Activated naive CD8-positive, alpha-beta T cell (primary cell): ENCODE data around the gene FANCC.

Experiments used
- H3K27ac Mint-ChIP-seq: one replicate; pipeline ENCODE4 v1.8.0; 2021; ENCODE audit warnings: mixed read lengths
- H3K27me3 Mint-ChIP-seq: one replicate; pipeline ENCODE4 v1.8.0; 2021; ENCODE audit warnings: mixed read lengths
- H3K36me3 Mint-ChIP-seq: one replicate; pipeline ENCODE4 v1.8.0; 2021; ENCODE audit warnings: mixed read lengths
- H3K4me1 Mint-ChIP-seq: one replicate; pipeline ENCODE4 v1.8.0; 2021; ENCODE audit warnings: low read depth, mixed read lengths
- H3K4me3 Mint-ChIP-seq: one replicate; pipeline ENCODE4 v1.8.0; 2021; ENCODE audit warnings: mild to moderate bottlenecking, mixed read lengths
- H3K9me3 Mint-ChIP-seq: one replicate; pipeline ENCODE4 v1.8.0; 2021; ENCODE audit warnings: low read depth, mixed read lengths

Gene FANCC

GRCh38 chr9:95112436-95113280 is 204.9 kb downstream of the FANCC start:
- Mint-ChIP-seq H3K36me3 (peaks cover 3% of the 10 kb centered on the region), H3K4me3 (no peak overlapping the region), H3K4me1 (no peaks in the 10 kb centered on the region), H3K27ac (no peak overlapping the region), H3K9me3 (no peaks in the 10 kb centered on the region), H3K27me3 (no peaks in the 10 kb centered on the region)

- Mint-ChIP-seq H3K36me3 (peaks cover 5% of the 10 kb centered on the region), H3K27me3 (no peaks in the 10 kb centered on the region), H3K9me3 (no peaks in the 10 kb centered on the region), H3K27ac (no peak overlapping the region), H3K4me1 (no peaks in the 10 kb centered on the region), H3K4me3 (no peak overlapping the region)
Measured at GRCh38 chr9:95111716-95112115, 205.8 kb downstream of the FANCC start.

GRCh38 chr9:95110921-95111525 is 206.5 kb downstream of the FANCC start:
- Mint-ChIP-seq H3K27me3 (no peaks in the 10 kb centered on the region), H3K27ac (no peak overlapping the region), H3K4me1 (no peaks in the 10 kb centered on the region), H3K36me3 (peaks cover 5% of the 10 kb centered on the region), H3K9me3 (no peaks in the 10 kb centered on the region), H3K4me3 (no peak overlapping the region)

GRCh38 chr9:95109456-95109855 is 208.1 kb downstream of the FANCC start:
- peaks cover 5% of the 10 kb centered on the region for H3K36me3 Mint-ChIP-seq
- H3K4me1 Mint-ChIP-seq = no peaks in the 10 kb centered on the region
- no peaks in the 10 kb centered on the region for H3K9me3 Mint-ChIP-seq
- H3K27me3 Mint-ChIP-seq = no peaks in the 10 kb centered on the region
- H3K4me3 Mint-ChIP-seq = no peak overlapping the region
- no peak overlapping the region for H3K27ac Mint-ChIP-seq

GRCh38 chr9:95108777-95109176 is 208.7 kb downstream of the FANCC start:
- H3K9me3 Mint-ChIP-seq = no peaks in the 10 kb centered on the region
- peaks cover 2% of the 10 kb centered on the region for H3K36me3 Mint-ChIP-seq
- no peak overlapping the region for H3K4me3 Mint-ChIP-seq
- H3K27me3 Mint-ChIP-seq = no peaks in the 10 kb centered on the region
- H3K4me1 Mint-ChIP-seq = no peaks in the 10 kb centered on the region
- H3K27ac Mint-ChIP-seq = no peak overlapping the region

GRCh38 chr9:95107976-95108375 is 209.5 kb downstream of the FANCC start:
- Mint-ChIP-seq H3K27me3 (no peaks in the 10 kb centered on the region), H3K36me3 (peaks cover 2% of the 10 kb centered on the region), H3K27ac (no peak overlapping the region), H3K9me3 (no peaks in the 10 kb centered on the region), H3K4me1 (no peaks in the 10 kb centered on the region), H3K4me3 (no peak overlapping the region)

GRCh38 chr9:95107001-95107749 is 210.3 kb downstream of the FANCC start:
- Mint-ChIP-seq H3K4me1 (no peaks in the 10 kb centered on the region), H3K27me3 (no peaks in the 10 kb centered on the region), H3K36me3 (peaks cover 2% of the 10 kb centered on the region), H3K27ac (no peak overlapping the region), H3K9me3 (no peaks in the 10 kb centered on the region), H3K4me3 (no peak overlapping the region)

GRCh38 chr9:95105519-95106287 is 211.8 kb downstream of the FANCC start:
- Mint-ChIP-seq H3K9me3 (no peaks in the 10 kb centered on the region), H3K36me3 (peaks cover 2% of the 10 kb centered on the region), H3K4me1 (no peaks in the 10 kb centered on the region), H3K27ac (no peak overlapping the region), H3K4me3 (no peak overlapping the region), H3K27me3 (no peaks in the 10 kb centered on the region)

- Mint-ChIP-seq H3K27me3 (no peaks in the 10 kb centered on the region), H3K9me3 (no peaks in the 10 kb centered on the region), H3K4me3 (no peak overlapping the region), H3K4me1 (no peaks in the 10 kb centered on the region), H3K27ac (no peak overlapping the region), H3K36me3 (peaks cover 2% of the 10 kb centered on the region)
Measured at GRCh38 chr9:95104980-95105379, 212.5 kb downstream of the FANCC start.

GRCh38 chr9:95104581-95104960 is 212.9 kb downstream of the FANCC start:
- Mint-ChIP-seq H3K9me3 (no peaks in the 10 kb centered on the region), H3K4me1 (no peaks in the 10 kb centered on the region), H3K36me3 (peaks cover 2% of the 10 kb centered on the region), H3K4me3 (no peak overlapping the region), H3K27me3 (no peaks in the 10 kb centered on the region), H3K27ac (no peak overlapping the region)

- H3K27me3 Mint-ChIP-seq = no peaks in the 10 kb centered on the region
- no peak overlapping the region for H3K27ac Mint-ChIP-seq
- no peak overlapping the region for H3K4me3 Mint-ChIP-seq
- H3K4me1 Mint-ChIP-seq = no peaks in the 10 kb centered on the region
- no peaks in the 10 kb centered on the region for H3K9me3 Mint-ChIP-seq
- H3K36me3 Mint-ChIP-seq = peaks cover 2% of the 10 kb centered on the region
Measured at GRCh38 chr9:95103871-95104580, 213.5 kb downstream of the FANCC start.

- Mint-ChIP-seq H3K9me3 (no peaks in the 10 kb centered on the region), H3K4me3 (no peak overlapping the region), H3K27ac (no peak overlapping the region), H3K27me3 (no peaks in the 10 kb centered on the region), H3K36me3 (peaks cover 2% of the 10 kb centered on the region), H3K4me1 (no peaks in the 10 kb centered on the region)
Measured at GRCh38 chr9:95103281-95103771, 214.2 kb downstream of the FANCC start.

GRCh38 chr9:95102572-95102971 is 214.9 kb downstream of the FANCC start:
- H3K9me3 Mint-ChIP-seq = no peaks in the 10 kb centered on the region
- H3K4me1 Mint-ChIP-seq = no peaks in the 10 kb centered on the region
- H3K36me3 Mint-ChIP-seq = peaks cover 2% of the 10 kb centered on the region

GRCh38 chr9:95102001-95102433 is 215.5 kb downstream of the FANCC start:
- Mint-ChIP-seq H3K27ac (no peak overlapping the region), H3K4me3 (no peak overlapping the region), H3K36me3 (peaks cover under 1% of the 10 kb centered on the region), H3K9me3 (no peaks in the 10 kb centered on the region), H3K4me1 (no peaks in the 10 kb centered on the region), H3K27me3 (no peaks in the 10 kb centered on the region)

More at GRCh38 chr9:95102572-95102971, 214.9 kb downstream of the FANCC start:
- Mint-ChIP-seq H3K4me3 (no peak overlapping the region), H3K27ac (no peak overlapping the region), H3K27me3 (no peaks in the 10 kb centered on the region)
